C4-2B (cell line): Measurements from ENCODE around the gene CEP131.

ENCODE experiments used
- H3K27ac ChIP-seq: fragments of 450-650 bp; 2 replicates; pipeline ENCODE4 v1.5.1; 2017
- CTCF ChIP-seq: fragments of 450-650 bp; conservative IDR thresholded peaks from 2 replicates; pipeline ENCODE4 v1.5.1; 2017; ENCODE audit warnings: mild to moderate bottlenecking
- ZFX ChIP-seq: fragments of 450-650 bp; IDR thresholded peaks from 2 replicates; pipeline ENCODE4 v1.6.1; 2017

Gene CEP131

GRCh38 chr17:81246343-81246670, 23.5 kb upstream of the CEP131 start:
- TF ChIP-seq CTCF = no peak
- no peak overlapping the region for H3K27ac ChIP-seq

- no peak overlapping the region for H3K27ac ChIP-seq
- TF ChIP-seq ZFX (no peak), CTCF (no peak)
Observed at GRCh38 chr17:81245665-81246342, 23.0 kb upstream of the CEP131 start.

- no peak overlapping the region for H3K27ac ChIP-seq
- TF ChIP-seq CTCF (no peak), ZFX (no peak)
Observed at GRCh38 chr17:81245024-81245664, 22.4 kb upstream of the CEP131 start.

- no peak overlapping the region for H3K27ac ChIP-seq
Observed at GRCh38 chr17:81244358-81245023, 21.7 kb upstream of the CEP131 start.

GRCh38 chr17:81243333-81243664, 20.5 kb upstream of the CEP131 start:
- H3K27ac ChIP-seq = no peak overlapping the region
- TF ChIP-seq ZFX (no peak), CTCF (no peak)

More at GRCh38 chr17:81244358-81245023, 21.7 kb upstream of the CEP131 start:
- TF ChIP-seq ZFX = no peak
- TF ChIP-seq CTCF = no peak

- no peak overlapping the region for H3K27ac ChIP-seq
- TF ChIP-seq CTCF (no peak), ZFX (no peak)
Observed at GRCh38 chr17:81242421-81243332, 19.9 kb upstream of the CEP131 start.
